Right lobe of liver (tissue), 4 donors: ENCODE measurements around the gene LY6G6C.

Experiments
- CTCF ChIP-seq, 4 donors: fragments of 200-600 bp in 3 of 4; fragments of 450-650 bp in 1 of 4; IDR thresholded peaks; one replicate each; pipeline versions ENCODE4 v1.5.1 to v1.8.0; 2016 to 2022; ENCODE audit warnings: antibody characterized with exemption in 4 of 4, mild to moderate bottlenecking in 2 of 4
- POLR2A ChIP-seq: fragments of 450-650 bp; IDR thresholded peaks from one replicate; pipeline ENCODE4 v1.6.1; 2017; ENCODE audit warnings: antibody characterized with exemption, mild to moderate bottlenecking
- donor health status: DM: no; HTN: no; CAD: no.
- donor health status: DM: no; HTN: no; CAD: no.
- donor health status: DM: no; HTN: yes; CAD: no.

DNA sequence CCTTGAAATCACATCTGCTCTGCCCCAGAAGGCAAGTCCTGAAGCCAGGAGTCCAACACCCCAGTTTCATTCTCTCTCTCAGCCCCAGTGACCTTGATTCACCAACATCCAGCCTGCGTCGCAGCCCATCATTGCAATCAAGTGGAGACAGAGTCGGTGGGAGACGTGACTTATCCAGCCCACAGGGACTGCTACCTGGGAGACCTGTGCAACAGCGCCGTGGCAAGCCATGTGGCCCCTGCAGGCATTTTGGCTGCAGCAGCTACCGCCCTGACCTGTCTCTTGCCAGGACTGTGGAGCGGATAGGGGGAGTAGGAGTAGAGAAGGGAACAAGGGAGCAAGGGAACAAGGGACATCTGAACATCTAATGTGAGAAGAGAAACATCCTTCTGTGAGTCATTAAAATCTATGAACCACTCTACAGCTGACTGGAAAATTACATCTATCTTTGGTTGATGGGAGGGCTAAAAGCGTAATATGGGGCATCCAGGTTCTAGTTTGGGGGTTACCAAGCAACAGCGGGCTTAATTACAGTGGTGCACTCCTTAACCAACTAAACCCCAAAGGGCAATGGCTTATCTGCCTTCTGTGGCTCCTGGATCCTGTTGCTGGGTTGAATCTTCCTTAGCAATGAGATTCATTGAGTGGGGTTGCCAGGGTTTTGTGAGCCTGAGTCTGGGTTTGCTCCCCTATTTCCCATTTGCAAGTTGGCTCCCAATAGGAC lies 3.9 kb downstream of the LY6G6C start:
- TF ChIP-seq CTCF (IDR thresholded peaks at IDR 0.05) (peak in 2 of 4 donors; percentile 7 to 9), POLR2A (no peak)
